Neural progenitor cell (in vitro differentiated cells): ENCODE results near the gene GPX8. TPM values are rescaled to one million over a fixed set of nuclear protein-coding genes. Genes with fewer than 3 reads are reported as not detected.

ENCODE experiments used
- DNase-seq: peaks from one replicate; pipeline ENCODE4 v3.0.0-alpha.2; 2016; ENCODE audit warnings: low spot score
- H2AFZ ChIP-seq: fragments of 200-600 bp; sonication (generic); replicated peaks from 2 replicates; pipeline ENCODE4 v1.6.1; 2016; ENCODE audit warnings: antibody characterized with exemption
- H3F3A ChIP-seq: fragments of 200-600 bp; sonication (generic); 2 replicates; pipeline ENCODE4 v1.6.1; 2016; ENCODE audit warnings: antibody characterized with exemption, low read depth
- H3K27ac ChIP-seq: fragments of 200-600 bp; sonication (generic); 2 replicates; pipeline ENCODE4 v1.5.1; 2016; ENCODE audit warnings: mild to moderate bottlenecking
- H3K27me3 ChIP-seq: fragments of 200-600 bp; sonication (generic); 2 replicates; pipeline ENCODE4 v1.6.1; 2016; ENCODE audit warnings: mild to moderate bottlenecking, moderate library complexity
- H3K36me3 ChIP-seq: fragments of 200-600 bp; sonication (generic); 2 replicates; pipeline ENCODE4 v1.5.1; 2016
- H3K4me1 ChIP-seq: fragments of 200-600 bp; sonication (generic); 2 replicates; pipeline ENCODE4 v1.6.1; 2016; ENCODE audit warnings: mixed run types
- H3K4me2 ChIP-seq: fragments of 200-600 bp; sonication (generic); 2 replicates; pipeline ENCODE4 v1.6.1; 2016
- H3K4me3 ChIP-seq: fragments of 200-600 bp; sonication (generic); 2 replicates; pipeline ENCODE4 v1.5.1; 2016
- H3K79me2 ChIP-seq: fragments of 200-600 bp; sonication (generic); 2 replicates; pipeline ENCODE4 v1.6.1; 2016; ENCODE audit warnings: low read depth
- H3K9ac ChIP-seq: fragments of 200-600 bp; sonication (generic); 2 replicates; pipeline ENCODE4 v1.6.1; 2016
- H3K9me3 ChIP-seq: fragments of 200-600 bp; sonication (generic); 2 replicates; pipeline ENCODE4 v1.5.1; 2016; ENCODE audit warnings: low read depth
- H4K20me1 ChIP-seq: fragments of 200-600 bp; sonication (generic); 2 replicates; pipeline ENCODE4 v1.6.1; 2016; ENCODE audit warnings: low read depth
- H3K27ac Mint-ChIP-seq: 3 replicates; pipeline ENCODE4 v1.8.0; 2021; ENCODE audit warnings: mixed read lengths
- H3K27me3 Mint-ChIP-seq: 2 replicates; pipeline ENCODE4 v1.8.0; 2022; ENCODE audit warnings: low read depth, mild to moderate bottlenecking, inconsistent platforms, moderate library complexity, mixed read lengths; ENCODE audit not compliant: insufficient read depth
- H3K36me3 Mint-ChIP-seq: 3 replicates; pipeline ENCODE4 v1.8.0; 2021; ENCODE audit warnings: mixed read lengths
- H3K4me1 Mint-ChIP-seq: 3 replicates; pipeline ENCODE4 v1.8.0; 2021; ENCODE audit warnings: mixed read lengths
- H3K4me3 Mint-ChIP-seq: 3 replicates; pipeline ENCODE4 v1.8.0; 2021; ENCODE audit warnings: mild to moderate bottlenecking, moderate library complexity, mixed read lengths
- H3K9me3 Mint-ChIP-seq: 3 replicates; pipeline ENCODE4 v1.8.0; 2020; ENCODE audit warnings: mixed read lengths
- EZH2 ChIP-seq: fragments of 200-600 bp; sonication (generic); IDR thresholded peaks from 2 replicates; pipeline ENCODE4 v1.6.1; 2017; ENCODE audit warnings: antibody characterized with exemption, mild to moderate bottlenecking, moderate library complexity
- EZH2phosphoT487 ChIP-seq: fragments of 200-600 bp; sonication (generic); IDR thresholded peaks from 2 replicates; pipeline ENCODE4 v1.6.1; 2017; ENCODE audit warnings: antibody characterized with exemption
- total RNA-seq: library from RNA; depleted of rRNA; stranded (reverse); fragments of >200 nt; gene quantifications from 2 replicates; pipeline ENCODE4 v1.2.3, GENCODE V29; 2015; ENCODE audit warnings: low replicate concordance
- TF ChIP-seq, protein P1 (sequence below): fragments of 200-600 bp; sonication (generic); IDR thresholded peaks from 2 replicates; pipeline ENCODE4 v1.5.1; 2017; ENCODE audit warnings: antibody characterized with exemption, mild to moderate bottlenecking

GPX8 gene
- total RNA-seq, 1 donor from 2014 or later: 132 TPM

DNA sequence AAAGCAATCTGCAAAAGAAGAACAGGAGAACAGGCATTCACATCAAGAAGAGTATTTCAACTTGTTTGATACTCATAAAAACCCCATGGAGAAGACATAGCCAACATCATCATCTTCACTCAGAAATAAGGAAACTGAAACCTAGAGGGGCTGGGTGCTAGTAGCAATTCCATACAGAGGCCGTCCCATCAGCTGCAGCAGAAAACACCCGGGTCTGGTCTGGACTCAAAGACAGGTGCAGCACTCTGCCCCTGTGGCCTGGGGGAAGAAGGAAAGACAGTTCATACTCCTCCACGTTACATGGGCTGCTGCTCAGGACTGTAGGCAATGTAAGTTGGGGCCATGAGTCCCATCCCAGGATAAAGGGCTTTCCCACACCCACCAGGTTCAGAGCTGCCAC is 45.9 kb upstream of the GPX8 start:
- H3K27ac ChIP-seq: no peak overlapping the region
- H3F3A ChIP-seq: no peaks in the 10 kb centered on the region
- Mint-ChIP-seq H3K27ac (no peak overlapping the region), H3K9me3 (peaks cover 5% of the 10 kb centered on the region), H3K36me3 (peaks cover 4% of the 10 kb centered on the region), H3K4me3 (no peak overlapping the region), H3K27me3 (no peaks in the 10 kb centered on the region), H3K4me1 (peaks cover 24% of the 10 kb centered on the region)
- DNase-seq: no peak
- no peaks in the 10 kb centered on the region for H3K79me2 ChIP-seq
- no peak overlapping the region for H3K4me3 ChIP-seq
- no peaks in the 10 kb centered on the region for H3K9me3 ChIP-seq
- H2AFZ ChIP-seq: no peak overlapping the region
- no peaks in the 10 kb centered on the region for H3K36me3 ChIP-seq
- H4K20me1 ChIP-seq: no peaks in the 10 kb centered on the region
- no peak overlapping the region for H3K9ac ChIP-seq
- H3K4me2 ChIP-seq: no peak overlapping the region
- H3K4me1 ChIP-seq: peaks cover 6% of the 10 kb centered on the region
- TF ChIP-seq EZH2phosphoT487 (no peak), EZH2 (no peak)
- TF ChIP-seq, protein P1, sequence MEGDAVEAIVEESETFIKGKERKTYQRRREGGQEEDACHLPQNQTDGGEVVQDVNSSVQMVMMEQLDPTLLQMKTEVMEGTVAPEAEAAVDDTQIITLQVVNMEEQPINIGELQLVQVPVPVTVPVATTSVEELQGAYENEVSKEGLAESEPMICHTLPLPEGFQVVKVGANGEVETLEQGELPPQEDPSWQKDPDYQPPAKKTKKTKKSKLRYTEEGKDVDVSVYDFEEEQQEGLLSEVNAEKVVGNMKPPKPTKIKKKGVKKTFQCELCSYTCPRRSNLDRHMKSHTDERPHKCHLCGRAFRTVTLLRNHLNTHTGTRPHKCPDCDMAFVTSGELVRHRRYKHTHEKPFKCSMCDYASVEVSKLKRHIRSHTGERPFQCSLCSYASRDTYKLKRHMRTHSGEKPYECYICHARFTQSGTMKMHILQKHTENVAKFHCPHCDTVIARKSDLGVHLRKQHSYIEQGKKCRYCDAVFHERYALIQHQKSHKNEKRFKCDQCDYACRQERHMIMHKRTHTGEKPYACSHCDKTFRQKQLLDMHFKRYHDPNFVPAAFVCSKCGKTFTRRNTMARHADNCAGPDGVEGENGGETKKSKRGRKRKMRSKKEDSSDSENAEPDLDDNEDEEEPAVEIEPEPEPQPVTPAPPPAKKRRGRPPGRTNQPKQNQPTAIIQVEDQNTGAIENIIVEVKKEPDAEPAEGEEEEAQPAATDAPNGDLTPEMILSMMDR: no peak
- H3K27me3 ChIP-seq: no peaks in the 10 kb centered on the region

DNA sequence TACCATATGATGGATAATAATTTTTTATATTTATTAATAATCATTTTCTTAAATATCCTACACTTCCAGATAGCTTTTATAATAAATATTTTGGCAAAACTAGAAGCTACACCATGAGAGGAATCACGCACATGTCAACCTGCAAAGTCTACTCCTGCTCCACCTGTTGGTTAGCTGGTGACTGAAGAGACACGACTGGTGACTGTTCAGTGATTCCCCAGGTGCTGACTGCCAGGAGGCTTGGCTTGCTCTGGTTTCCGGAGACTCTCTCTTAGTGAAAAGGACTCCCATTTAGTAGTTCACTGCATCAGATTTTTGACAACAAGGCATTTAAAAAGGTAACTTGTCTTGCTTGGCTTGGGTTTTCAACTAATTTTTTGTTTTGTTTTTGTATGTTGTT is 36.6 kb upstream of the GPX8 start:
- Histone ChIP-seq H3K27ac (no peak overlapping the region), H3K4me2 (no peak overlapping the region), H3K27me3 (no peaks in the 10 kb centered on the region), H3K36me3 (no peaks in the 10 kb centered on the region), H3K79me2 (no peaks in the 10 kb centered on the region), H4K20me1 (no peaks in the 10 kb centered on the region), H3K4me1 (peaks cover 6% of the 10 kb centered on the region), H3K4me3 (no peak overlapping the region), H3F3A (no peaks in the 10 kb centered on the region), H3K9ac (no peak overlapping the region), H3K9me3 (no peaks in the 10 kb centered on the region), H2AFZ (no peak overlapping the region)
- no peak for TF ChIP-seq EZH2
- TF ChIP-seq, protein P1: no peak
- TF ChIP-seq EZH2phosphoT487: no peak
- no peak overlapping the region for H3K4me3 Mint-ChIP-seq
- no peak for DNase-seq
- peaks cover 4% of the 10 kb centered on the region for H3K9me3 Mint-ChIP-seq
- no peaks in the 10 kb centered on the region for H3K36me3 Mint-ChIP-seq
- no peaks in the 10 kb centered on the region for H3K27me3 Mint-ChIP-seq
- H3K27ac Mint-ChIP-seq: no peak overlapping the region
- H3K4me1 Mint-ChIP-seq: peaks cover 15% of the 10 kb centered on the region

DNA sequence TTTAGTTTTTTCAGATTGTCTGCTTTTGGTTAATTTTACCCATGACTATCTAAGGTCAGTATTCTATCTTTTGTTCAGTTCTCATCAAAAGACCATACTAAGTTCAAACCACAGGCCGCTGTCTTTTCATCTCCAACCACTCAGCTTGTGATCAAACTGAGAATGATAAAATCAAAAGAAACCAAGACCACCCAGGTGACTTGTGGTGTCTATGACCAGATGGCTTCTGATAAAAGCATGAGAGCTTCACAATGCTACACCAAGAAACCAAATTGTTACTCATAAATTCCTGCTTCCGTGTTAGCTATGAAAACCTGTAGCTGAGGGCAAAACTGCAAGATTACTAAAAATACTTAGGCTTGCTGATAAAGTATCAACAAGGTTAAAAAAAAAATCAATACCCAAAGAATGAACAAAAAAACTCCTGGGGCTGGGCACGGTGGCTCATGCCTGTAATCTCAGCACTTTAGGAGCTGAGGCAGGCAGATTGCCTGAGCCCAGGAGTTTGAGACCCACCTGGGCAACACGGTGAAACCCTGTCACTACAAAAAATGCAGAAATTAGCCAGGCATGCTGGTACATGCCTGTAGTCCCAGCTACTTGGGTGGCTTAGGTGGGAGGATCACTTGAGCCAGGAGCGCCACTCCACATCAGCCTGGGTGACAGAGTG is 25.8 kb upstream of the GPX8 start:
- H4K20me1 ChIP-seq: no peaks in the 10 kb centered on the region
- no peaks in the 10 kb centered on the region for H3K9me3 ChIP-seq
- Mint-ChIP-seq H3K9me3 (peaks cover 21% of the 10 kb centered on the region), H3K27ac (no peak overlapping the region), H3K36me3 (peaks cover 2% of the 10 kb centered on the region), H3K27me3 (peaks cover 12% of the 10 kb centered on the region), H3K4me1 (peaks cover 4% of the 10 kb centered on the region), H3K4me3 (no peak overlapping the region)
- H3F3A ChIP-seq: no peaks in the 10 kb centered on the region
- no peaks in the 10 kb centered on the region for H3K79me2 ChIP-seq
- no peaks in the 10 kb centered on the region for H3K36me3 ChIP-seq
- H3K4me3 ChIP-seq: no peak overlapping the region
- DNase-seq: no peak
- TF ChIP-seq, protein P1: no peak
- TF ChIP-seq EZH2 (no peak), EZH2phosphoT487 (no peak)
- H3K27ac ChIP-seq: no peak overlapping the region
- peak overlapping the region; percentile 59 for H2AFZ ChIP-seq
- H3K4me2 ChIP-seq: no peak overlapping the region
- H3K9ac ChIP-seq: no peak overlapping the region
- no peaks in the 10 kb centered on the region for H3K27me3 ChIP-seq
- H3K4me1 ChIP-seq: no peaks in the 10 kb centered on the region
